ENCODE data around the gene ARHGEF17.

DNA sequence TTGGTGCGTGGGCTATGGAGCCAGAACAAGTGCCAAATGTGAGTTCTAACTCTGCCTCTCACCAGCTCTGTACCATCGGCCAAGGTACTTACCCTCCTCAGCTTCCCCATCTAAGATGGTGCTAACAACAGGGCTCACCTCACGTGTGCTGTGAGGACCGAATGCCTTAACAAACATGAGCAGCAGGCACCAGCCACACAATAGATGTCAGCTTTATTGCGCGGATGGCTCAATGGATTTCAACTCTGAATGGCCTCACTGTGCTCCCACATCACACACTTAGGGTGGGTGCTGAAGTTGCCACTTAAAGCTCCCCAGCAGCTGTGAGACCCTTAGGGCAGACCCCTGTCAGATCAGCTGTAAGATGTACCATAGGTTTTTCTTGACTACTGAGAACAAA, 92.2 kb downstream of the ARHGEF17 start:
- no peak for TF ChIP-seq EZH2 (IDR thresholded peaks at IDR 0.05; ENCODE audit: low read depth, low read length, severe bottlenecking)
- TF ChIP-seq POLR2AphosphoS5 (IDR thresholded peaks at IDR 0.05; ENCODE audit: low read depth, low read length) = no peak
- TF ChIP-seq, protein P1, sequence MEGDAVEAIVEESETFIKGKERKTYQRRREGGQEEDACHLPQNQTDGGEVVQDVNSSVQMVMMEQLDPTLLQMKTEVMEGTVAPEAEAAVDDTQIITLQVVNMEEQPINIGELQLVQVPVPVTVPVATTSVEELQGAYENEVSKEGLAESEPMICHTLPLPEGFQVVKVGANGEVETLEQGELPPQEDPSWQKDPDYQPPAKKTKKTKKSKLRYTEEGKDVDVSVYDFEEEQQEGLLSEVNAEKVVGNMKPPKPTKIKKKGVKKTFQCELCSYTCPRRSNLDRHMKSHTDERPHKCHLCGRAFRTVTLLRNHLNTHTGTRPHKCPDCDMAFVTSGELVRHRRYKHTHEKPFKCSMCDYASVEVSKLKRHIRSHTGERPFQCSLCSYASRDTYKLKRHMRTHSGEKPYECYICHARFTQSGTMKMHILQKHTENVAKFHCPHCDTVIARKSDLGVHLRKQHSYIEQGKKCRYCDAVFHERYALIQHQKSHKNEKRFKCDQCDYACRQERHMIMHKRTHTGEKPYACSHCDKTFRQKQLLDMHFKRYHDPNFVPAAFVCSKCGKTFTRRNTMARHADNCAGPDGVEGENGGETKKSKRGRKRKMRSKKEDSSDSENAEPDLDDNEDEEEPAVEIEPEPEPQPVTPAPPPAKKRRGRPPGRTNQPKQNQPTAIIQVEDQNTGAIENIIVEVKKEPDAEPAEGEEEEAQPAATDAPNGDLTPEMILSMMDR (IDR thresholded peaks at IDR 0.05; ENCODE audit: control extremely low read depth in 1 of 3, insufficient read depth in 1 of 3, low read depth in 1 of 3, low read length in 3 of 3) = no peak
- no peak for TF ChIP-seq CEBPB (IDR thresholded peaks at IDR 0.05; ENCODE audit: low read depth, low read length)
- no peak for TF ChIP-seq TAF1 (IDR thresholded peaks at IDR 0.05; ENCODE audit: low read depth, low read length)
- TF ChIP-seq EP300 (IDR thresholded peaks at IDR 0.05; ENCODE audit: borderline replicate concordance in 1 of 2, low read depth in 2 of 2, low read length in 2 of 2) = no peak
- no peak for TF ChIP-seq GTF2F1 (IDR thresholded peaks at IDR 0.05; ENCODE audit: borderline replicate concordance, low read depth, low read length)
- TF ChIP-seq SP1 (IDR thresholded peaks at IDR 0.05; ENCODE audit: low read depth, low read length) = no peak
- no peak for TF ChIP-seq BRCA1 (IDR thresholded peaks at IDR 0.05; ENCODE audit: low read depth, low read length)
- no peak for TF ChIP-seq KDM1A (IDR thresholded peaks at IDR 0.05; ENCODE audit: borderline replicate concordance, low read length)
- TF ChIP-seq USF2 (IDR thresholded peaks at IDR 0.05; ENCODE audit: low read length) = no peak
- no peak for TF ChIP-seq JUND (IDR thresholded peaks at IDR 0.05; ENCODE audit: low read length)

All from H1 (cell line).